Hypothalamus (tissue), 51 donors: ENCODE data around the gene ZNF215.
"Not testable (repeated sequence)": the region's sequence is repeated elsewhere in the genome, so short reads cannot be mapped to it uniquely, and the experiment has no call there.

Experiments
- DNase-seq, 51 donors: peaks; one replicate each; lab custom pipeline; 2025; lab: John Stamatoyannopoulos, UW

The ZNF215 gene

GRCh38 chr11:6926208-6927029 is at the start of gene ZNF215:
Gene ZNF215 (plus strand): TSS chr11:6926426. CDS start chr11:6932273, 5,847 bp downstream.
- DNase-seq, result peak in 36 of 51 donors; percentile 2 to 50 (median 25)

GRCh38 chr11:6876914-6877313 is 49.3 kb upstream of the ZNF215 start:
- DNase-seq, result no peak

GRCh38 chr11:6882751-6883150 is 43.5 kb upstream of the ZNF215 start:
- no peak for DNase-seq

- DNase-seq, result not testable (repeated sequence)
Measured at GRCh38 chr11:6887711-6888110, 38.5 kb upstream of the ZNF215 start.

- DNase-seq, result no peak
Measured at GRCh38 chr11:6888830-6889229, 37.4 kb upstream of the ZNF215 start.

GRCh38 chr11:6889835-6890234 is 36.4 kb upstream of the ZNF215 start:
- no peak for DNase-seq

GRCh38 chr11:6892400-6892799 is 33.8 kb upstream of the ZNF215 start, which contains the start of gene OR2D2:
Gene OR2D2 (minus strand): TSS chr11:6892500. CDS start chr11:6892500, 0 bp downstream.
- DNase-seq, result no peak

- no peak for DNase-seq
Measured at GRCh38 chr11:6894097-6894496, 32.1 kb upstream of the ZNF215 start.

- DNase-seq, result no peak
Measured at GRCh38 chr11:6895010-6895409, 31.2 kb upstream of the ZNF215 start.

- no peak for DNase-seq
Measured at GRCh38 chr11:6898911-6899310, 27.3 kb upstream of the ZNF215 start.

GRCh38 chr11:6900327-6900999 is 25.8 kb upstream of the ZNF215 start:
- DNase-seq, result no peak

- DNase-seq, result not testable (repeated sequence)
Measured at GRCh38 chr11:6904804-6905203, 21.4 kb upstream of the ZNF215 start.

GRCh38 chr11:6911378-6911777 is 14.8 kb upstream of the ZNF215 start:
- DNase-seq, result no peak

- no peak for DNase-seq
Measured at GRCh38 chr11:6911948-6912347, 14.3 kb upstream of the ZNF215 start.

GRCh38 chr11:6919698-6920097 is 6.5 kb upstream of the ZNF215 start:
- DNase-seq, result no peak

GRCh38 chr11:6920702-6921101 is 5.5 kb upstream of the ZNF215 start, which contains the start of gene OR2D3:
Gene OR2D3 (plus strand): TSS chr11:6921002. CDS start chr11:6921002, 0 bp downstream.
- no peak for DNase-seq

- no peak for DNase-seq
Measured at GRCh38 chr11:6925007-6925577, 1.1 kb upstream of the ZNF215 start.

- peak in 2 of 51 donors; percentile 6 to 15 for DNase-seq
Measured at GRCh38 chr11:6925636-6926207, 504 bp upstream of the ZNF215 start.

- DNase-seq, result no peak
Measured at GRCh38 chr11:6927030-6927617, 898 bp downstream of the ZNF215 start.

GRCh38 chr11:6928916-6929315 is 2.7 kb downstream of the ZNF215 start:
- no peak for DNase-seq
